NOMO-1 treated with DMSO at 0.1 percent for 48 hours (cell line): ENCODE measurements around the gene DCAF5.
A peak's percentile ranks its signal among the peaks of the same experiment; 100 is the strongest.
"Not testable (repeated sequence)": the region's sequence is repeated elsewhere in the genome, so short reads cannot be mapped to it uniquely, and the experiment has no call there.

Source experiments
- DNase-seq: peaks from one replicate; lab custom pipeline; 2025; ENCODE audit not compliant: unreplicated experiment; lab: John Stamatoyannopoulos, UW

Gene DCAF5

DNA sequence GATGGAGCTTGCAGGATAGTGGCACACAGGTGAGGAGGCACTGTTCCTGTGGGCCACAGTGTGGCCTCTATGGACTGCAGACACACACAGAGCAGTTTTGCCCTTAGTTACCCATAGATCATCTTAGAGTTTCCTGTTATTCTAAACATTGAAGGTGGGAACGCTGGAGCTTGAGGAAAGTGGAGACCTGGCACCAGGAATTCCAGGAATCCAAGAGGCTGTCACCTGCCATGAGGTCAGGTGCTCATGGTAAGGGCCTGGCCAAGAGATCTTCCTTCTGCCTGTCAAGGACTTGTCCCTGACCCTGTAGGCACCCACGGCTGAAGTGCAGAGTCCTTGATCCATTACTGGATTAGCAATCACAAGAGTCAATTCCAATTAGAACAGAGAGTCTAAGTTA lies 108.6 kb downstream of the DCAF5 start:
- no peak for DNase-seq

DNA sequence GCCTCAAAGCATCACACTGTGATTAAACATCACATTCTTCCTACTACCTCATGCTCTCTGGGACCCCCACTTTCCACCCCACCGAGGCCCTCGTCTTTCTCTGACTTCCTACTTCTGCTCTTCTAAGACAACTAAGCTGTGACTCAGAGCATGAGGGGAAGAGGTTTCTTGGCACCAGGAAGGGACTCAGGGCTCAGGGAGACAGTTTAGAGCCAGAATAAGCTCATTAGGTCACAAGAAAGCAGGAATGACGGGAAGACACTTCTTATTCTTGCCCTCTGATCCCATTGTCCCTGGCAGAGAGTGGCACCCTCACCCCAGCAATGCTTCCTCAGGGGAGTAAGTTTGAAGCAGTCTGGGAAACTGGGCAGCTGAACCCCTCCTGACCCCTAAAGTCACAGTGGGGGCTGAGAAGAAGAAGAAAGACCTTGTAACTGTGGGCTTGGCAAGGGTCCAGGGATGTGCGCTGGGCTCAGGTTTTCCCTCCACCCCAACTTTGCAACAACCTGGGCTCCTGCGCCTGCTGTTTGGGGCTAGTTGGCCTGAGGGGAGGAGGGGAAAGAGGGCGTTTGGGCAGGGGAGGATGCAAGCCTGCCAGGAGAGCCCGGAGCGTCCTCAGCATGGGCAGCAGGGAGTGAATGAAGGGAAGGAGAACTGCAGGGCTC lies 109.2 kb downstream of the DCAF5 start:
- peak; percentile 75 for DNase-seq

DNA sequence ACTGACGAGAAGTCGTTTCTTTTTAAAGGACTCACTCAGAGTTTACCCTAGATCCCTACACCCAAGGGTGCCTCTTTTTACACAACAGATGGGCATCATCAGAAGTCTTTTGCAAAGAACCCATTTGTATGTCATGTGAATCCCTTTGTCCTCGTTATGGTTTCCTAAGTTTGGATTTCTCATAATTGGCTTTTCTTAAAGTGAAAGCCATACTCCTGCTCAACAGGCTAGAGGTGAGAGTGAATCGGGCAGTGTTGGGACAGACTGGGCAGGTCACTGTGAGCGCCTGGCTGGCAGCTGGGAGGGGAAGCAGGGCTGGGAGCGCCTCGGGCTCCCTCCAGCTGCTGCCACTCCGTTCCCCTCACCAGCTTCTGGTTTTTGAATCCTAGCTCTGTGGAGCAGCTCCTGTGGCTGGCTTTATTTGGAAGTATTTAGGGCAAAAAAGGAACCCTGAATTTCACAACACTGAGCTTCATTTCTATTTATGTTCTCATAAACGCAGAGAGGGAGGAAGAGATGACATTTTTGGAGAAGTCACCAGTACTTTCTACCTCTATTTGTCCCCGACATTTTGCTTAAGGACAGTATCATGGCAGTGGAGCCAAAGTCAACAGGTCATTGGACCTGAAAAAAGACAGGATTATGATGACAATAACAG lies 110.0 kb downstream of the DCAF5 start:
- peak; percentile 90 for DNase-seq

DNA sequence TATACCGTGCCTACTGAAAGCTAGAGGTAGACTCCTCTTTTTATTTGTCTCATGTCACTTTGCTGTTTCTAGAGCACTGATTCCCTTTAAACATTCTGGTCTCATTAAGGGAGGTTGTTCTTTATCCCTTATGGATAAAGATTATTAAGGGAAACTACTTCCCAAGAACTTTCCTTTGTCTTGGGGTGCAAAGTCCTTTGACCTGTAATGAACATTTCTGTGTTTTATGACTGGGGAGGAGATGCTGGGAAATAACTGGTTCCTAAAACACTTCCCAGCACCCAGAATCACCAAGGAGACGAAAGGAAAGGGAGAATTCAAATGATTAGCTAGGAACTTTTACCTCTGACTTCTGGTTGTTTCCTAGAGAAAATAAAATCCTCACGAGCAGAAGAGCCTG lies 110.6 kb downstream of the DCAF5 start:
- DNase-seq = no peak

DNA sequence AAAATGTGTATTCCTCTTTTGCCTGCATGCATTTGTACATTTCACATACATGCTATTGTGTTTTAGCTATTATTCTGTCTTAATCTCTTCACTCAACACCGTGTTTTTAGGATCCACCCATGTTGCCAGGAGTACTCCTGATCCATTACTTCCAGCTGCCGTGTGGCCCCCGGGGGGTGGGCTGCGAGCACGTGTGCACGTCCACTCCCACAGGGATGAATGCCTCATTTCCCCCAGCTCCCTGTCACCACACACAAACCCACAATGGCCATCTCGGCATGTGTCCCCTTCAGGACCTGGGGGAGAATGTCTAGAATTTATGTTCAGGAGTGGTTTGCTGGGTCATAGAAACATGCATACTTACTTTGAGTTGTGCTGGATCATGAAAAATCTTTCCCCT lies 111.1 kb downstream of the DCAF5 start:
- no peak for DNase-seq

DNA sequence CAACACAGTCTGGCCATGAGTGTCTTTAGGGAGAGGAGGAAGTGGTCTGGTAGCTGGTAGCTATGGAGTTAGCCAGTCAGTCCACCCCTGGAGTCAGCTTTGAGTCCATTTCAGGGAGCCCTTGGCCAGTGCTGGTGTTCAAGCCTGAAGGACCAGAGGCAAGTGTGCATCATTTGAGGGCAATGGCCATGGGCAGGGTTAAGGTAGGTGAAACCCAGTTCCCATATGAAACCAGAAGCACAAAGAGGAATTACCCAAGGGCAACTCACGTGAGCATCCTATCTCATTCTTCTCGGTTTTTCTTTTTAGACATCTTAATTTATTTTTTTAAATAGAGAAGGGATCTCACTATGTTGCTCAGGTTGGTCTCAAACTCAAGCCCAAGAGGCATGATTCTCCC lies 112.6 kb downstream of the DCAF5 start:
- peak; percentile 74 for DNase-seq

DNA sequence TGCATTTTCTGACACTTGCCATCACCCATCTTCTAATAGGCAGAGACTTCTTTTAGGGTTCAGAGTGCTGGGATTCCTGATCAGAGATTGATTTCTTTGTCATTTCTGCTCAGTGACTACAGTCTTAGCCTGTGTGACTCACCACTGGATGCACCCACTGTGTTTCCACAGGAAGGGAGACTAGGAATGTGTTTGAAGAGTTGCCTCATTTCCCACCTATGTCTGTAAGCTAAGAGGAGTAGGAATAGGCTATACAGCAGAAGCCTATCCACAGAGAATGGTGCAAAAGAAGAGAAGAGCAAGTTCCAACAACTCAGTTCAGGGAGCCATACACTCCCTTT lies 113.7 kb downstream of the DCAF5 start:
- no peak for DNase-seq

DNA sequence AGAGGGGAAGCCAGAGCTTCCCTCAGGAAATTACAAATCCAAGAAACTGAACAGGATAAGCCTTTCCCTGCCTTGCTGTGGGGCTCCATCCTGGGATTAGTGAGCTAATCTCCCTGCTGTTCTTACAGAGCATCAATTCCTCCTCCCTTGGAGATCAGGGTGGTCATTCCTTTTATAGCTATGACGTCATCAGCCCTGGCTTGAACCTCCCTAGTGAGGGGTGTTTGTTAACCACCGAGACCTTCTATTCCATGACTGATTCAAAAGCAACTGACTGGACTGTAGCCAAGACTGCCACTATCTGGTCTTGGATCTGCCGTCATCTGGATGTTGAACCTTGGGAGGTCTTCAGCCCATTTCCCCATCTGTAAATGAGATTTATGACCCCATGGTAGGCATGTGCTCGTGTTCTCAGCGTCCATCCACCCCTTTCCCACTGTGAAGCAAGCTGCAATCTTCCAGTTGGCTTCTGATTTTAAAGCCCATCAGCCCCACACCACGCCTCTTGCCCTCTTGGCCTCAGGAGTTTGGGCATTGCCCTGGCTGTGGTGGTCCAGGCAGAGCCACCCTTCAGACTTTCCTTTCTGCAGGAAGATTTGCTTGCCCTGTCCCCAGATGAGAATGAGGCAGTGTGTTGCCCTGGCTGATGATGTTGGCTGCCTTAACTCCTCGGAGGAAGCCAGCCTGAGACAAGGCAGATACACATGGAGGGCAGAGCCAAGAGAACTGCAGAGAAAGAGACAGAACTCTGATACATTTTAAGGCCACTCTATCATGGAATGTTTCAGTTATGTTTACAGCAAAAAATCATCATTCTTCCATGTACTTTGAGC lies 114.2 kb downstream of the DCAF5 start:
- DNase-seq = no peak

DNA sequence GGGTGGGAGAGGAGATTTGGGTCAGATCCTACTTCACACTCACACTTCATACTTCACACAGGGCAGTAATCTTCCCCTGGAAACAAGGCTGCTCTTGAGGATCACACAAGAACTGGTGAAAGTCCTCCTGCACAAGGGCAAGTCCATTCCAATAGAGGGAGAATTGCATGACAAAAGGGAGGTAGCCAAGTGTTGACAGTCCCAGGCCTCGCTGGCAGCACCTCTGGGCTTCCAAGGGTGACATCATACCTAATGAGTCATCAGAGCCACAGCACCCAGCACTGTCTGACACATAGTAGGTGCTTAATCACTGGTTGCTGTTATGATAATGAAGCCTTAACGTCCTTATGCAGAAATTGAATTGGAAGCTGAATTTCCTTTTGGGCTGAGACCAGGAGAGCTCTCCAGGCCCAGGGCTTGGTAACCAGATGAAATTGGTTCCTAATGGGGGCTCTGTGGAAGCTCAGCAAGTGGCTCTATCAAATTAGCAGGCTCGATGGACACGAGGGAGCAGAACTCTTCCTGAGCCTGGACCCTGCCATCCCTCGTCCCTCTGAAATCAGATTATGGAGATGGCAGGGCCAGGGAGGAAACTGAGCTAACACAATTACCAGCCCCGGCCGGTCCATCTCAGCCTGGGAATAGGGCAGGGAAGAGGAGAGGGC lies 115.0 kb downstream of the DCAF5 start:
- no peak for DNase-seq

DNA sequence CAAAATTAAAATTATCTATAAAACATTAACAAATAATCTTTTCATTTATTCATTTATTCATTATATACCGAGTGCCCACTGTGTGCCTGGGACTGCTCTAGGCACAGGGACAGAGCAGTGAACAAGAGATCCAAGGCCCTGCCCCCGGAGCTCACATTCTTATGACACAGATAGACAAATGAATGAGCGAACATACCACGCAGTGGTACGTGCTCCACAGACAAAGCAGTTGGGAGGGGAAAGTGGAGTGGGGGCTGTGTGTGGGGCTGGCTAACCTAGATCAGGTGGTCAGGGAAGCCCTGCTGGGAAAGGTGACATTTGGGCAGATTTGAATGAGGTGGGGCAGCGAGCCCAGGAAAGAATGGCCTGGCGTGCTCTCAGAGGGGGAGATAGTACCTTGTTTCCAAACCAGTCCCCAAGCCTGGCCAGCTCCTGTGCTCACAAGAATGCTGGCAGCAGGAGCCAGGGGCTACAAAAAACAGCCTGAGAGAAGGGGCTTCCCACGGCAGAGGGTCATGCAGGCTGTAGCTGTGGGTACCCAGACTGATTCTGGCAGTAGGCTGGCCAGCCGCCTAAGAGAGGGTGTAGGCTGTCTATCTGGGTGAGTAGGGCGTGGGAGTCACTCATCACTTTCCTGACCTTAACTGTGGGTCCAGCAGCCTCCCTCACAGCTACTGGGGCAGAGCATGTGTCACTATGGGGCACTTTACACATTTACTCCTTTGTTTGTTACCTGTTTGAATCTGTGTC lies 116.0 kb downstream of the DCAF5 start:
- no peak for DNase-seq

DNA sequence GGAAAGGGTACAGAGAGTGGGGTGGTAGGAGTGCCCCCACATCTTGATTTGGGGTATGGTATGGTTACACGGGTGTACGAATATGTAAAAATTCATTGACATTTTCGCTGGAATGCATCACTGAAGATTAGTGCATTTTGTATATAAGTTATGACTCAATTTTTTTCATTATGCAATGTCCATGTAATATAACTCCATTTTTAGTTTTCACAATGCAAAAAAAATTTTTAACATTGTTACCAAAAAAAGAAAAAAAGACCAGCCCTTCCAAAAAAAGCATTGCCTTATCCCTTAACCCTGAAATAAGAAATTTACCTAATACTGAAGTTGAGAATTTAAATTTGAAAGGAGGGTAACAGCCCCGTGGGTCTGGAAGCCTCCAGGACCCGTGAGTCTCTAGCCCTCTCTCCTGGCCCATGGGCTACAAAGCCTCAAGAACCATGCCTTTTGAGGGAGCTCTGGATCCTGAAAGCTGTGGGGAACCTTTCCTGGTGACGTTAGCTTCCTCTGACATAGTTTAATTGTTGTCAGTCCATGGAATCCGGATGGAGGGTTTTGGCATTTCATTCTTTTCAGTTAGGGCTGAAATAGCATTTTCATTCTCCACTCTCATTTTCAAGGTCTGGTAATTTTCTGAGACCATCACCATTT lies 118.2 kb downstream of the DCAF5 start:
- DNase-seq = no peak

DNA sequence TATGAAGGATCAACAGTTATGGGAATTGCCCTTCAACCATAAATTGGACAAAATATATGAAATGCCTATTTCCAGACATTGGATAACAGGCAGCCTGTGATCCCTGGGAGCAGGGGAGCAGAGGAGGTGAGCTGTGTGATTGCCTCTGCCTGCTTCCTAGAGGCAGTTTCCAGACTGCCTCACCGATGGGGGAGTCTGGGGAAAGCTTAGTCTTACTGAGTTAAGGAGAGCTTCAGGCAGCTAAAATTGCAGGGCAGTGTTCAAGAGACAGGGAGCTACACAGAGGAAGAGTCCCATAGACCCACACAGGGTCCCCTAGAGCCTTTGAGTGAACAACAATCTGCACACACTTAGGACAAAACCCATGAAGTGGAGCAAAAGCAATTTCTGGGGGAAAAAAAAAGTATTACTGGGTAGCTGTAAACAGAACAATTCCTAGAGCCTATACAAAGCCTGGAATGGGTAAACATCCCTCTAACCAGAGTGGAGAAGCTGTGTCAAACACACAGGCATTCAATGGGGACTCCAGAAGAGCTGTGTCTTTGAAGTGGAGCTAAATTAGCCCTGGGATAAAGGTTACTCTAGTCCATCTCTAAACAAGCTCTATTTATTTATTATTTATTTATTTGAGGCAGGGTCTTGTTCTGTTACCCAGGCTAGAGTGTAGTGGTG lies 125.5 kb downstream of the DCAF5 start:
- no peak for DNase-seq

DNA sequence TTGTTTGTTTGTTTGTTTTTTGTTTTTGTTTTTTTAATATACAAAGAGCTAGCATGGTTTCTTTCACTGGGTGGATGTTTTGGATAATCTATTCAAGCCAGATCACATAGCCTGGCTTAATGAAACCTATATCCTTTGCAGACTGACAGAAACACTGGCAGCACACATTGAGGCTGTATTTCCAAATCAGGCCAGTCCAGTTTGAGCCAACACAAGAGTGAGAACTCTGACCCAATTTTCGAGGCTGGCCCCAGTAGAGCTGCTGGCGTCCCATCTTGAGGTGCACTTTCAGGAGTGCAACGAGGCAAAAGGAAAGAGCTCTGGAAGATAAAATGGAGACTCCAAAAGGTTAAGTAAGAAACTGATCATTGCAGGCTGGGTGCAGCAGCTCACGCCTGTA lies 129.9 kb downstream of the DCAF5 start:
- no peak for DNase-seq

DNA sequence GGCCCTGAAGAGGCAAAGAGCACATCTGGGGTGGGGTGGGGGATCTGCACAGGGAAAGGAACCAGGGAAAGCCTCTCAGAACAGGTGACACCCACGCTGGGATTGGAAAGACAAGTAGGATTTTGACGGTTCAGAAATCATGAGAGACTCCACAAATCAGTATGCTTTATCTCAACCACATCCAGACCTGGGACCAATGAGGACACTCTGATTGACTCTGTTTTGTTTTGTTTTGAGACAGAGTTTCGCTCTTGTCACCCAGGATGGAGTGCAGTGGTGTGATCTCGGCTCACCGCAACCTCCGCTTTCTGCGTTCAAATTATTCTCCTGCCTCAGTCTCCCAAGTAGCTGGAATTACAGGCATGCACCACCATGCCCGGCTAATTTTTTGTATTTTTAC lies 130.8 kb downstream of the DCAF5 start:
- DNase-seq = not testable (repeated sequence)

DNA sequence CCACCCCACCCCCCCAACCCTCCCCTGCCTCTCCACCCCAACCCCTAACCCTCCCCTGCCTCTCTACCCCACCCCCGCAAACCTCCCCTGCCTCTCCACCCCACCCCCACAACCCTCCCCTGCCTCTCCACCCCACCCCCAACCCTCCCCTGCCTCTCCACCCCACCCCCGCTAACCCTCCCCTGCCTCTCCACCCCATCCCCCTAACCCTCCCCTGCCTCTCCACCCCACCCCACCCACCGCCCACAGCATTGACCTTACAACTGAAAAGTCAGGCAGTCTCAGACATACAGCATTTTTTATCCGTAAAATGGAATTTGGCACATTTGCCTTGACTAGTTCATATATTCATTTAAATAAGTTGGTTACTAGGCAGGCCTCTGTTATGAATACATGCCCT lies 135.2 kb downstream of the DCAF5 start:
- no peak for DNase-seq

DNA sequence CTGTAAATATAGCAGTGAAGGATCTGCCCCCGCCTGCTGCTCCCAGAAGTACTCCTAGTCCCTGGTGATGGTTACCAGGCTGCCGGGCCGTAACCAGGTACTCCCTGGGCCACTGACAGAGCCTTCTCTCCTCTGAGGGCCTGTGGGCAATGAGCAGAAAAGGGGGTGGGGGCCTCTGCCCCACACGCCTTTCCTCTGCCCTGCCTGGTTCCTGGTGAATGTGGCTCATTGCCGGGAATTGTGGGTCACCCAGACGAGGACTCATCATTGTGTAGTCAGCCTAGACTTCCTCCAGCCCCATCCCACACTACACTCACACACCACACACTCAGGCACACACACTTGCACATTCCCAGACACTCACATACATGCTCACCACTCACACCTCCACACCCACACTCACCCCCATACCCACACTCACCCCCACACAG lies 138.1 kb downstream of the DCAF5 start:
- DNase-seq = no peak

DNA sequence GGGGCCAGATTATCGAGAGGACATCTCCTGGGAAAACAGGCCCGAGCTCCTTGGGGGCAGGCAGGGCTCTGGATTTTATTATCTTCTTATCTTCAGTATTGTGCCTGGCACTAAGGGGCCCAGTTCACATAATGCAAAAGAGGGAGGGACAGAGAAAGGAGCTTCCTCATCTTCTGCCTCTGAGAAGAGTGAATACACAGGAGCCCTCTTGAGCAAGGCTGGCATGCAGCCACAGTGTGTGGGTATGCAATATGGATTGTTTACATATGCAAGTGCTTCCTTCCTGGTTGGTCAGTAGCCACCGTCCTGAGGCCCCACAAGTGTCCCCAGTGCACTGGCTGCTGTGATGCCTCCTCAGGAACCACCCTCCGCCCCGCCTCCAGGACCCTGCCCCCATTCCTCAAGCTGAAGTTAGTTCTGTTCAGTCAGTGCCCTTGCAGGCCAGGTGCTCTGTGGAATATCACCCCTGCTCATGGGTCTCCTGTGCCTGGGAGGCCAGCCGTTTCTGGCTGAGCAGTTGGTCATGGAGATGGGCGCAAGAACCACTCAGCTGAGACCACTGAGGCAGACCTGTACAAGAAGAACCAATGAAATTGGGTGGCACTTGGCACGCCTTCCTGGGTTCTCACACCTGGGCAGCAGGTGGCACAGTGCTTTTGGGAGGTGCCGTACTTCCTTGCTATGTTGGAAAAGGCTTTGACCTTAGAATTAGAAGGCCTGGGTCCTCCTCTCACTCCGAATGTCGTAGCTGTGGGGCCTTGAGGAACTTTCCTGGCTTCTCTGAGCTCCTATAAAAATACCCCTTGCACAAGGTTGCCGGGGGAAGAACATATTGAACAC lies 138.8 kb downstream of the DCAF5 start:
- DNase-seq = peak; percentile 98

DNA sequence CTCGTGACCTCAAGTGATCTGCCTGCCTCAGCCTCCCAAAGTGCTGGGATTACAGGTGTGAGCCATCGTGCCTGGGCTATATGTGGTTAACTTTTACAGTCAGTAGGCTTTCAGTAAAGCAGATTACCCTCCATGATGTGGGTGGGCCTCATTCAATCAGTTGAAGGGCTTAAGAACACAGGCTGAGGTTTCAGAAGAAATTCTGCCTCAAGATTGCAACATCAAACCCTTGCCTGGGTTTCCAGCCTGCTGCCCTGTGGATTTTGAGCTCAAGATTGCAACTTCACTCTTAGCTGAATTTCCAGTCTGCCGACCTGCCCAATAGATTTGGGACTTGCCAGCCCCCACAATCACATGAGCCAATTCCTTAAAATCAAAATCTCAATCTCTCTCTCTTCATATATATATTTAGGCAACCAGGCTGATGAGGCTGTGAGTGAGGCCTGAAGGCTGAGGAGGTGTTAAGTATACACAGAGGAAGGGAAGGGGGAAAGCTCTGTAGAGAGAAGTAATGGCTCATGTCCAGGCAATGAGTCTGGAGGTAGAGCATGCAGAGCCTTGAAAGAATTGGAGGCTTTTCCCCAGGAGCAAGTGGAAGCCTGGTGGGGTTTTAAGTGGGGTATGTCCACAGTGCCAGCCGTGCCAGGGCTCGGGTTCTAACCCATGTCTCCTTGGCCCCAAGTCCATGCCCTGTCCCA lies 140.5 kb downstream of the DCAF5 start:
- peak; percentile 26 for DNase-seq
